Measurements from ENCODE around the gene TMEM150C.

Gene TMEM150C

GRCh38 chr4:82501154-82501442 is 60.7 kb downstream of the TMEM150C start:
- no peak overlapping the region for H3K4me3 ChIP-seq
- no peak for DNase-seq (ENCODE audit: low spot score)
- H3K27ac ChIP-seq, result no peak overlapping the region
- no peak for TF ChIP-seq CTCF (IDR thresholded peaks at IDR 0.05)

GRCh38 chr4:82500435-82501153 is 61.2 kb downstream of the TMEM150C start:
- Histone ChIP-seq H3K4me3 (no peak overlapping the region), H3K27ac (no peak overlapping the region)
- DNase-seq (ENCODE audit: low spot score), result no peak
- TF ChIP-seq CTCF (IDR thresholded peaks at IDR 0.05), result no peak

- no peak for DNase-seq (ENCODE audit: low spot score)
- Histone ChIP-seq H3K27ac (no peak overlapping the region), H3K4me3 (no peak overlapping the region)
- no peak for TF ChIP-seq CTCF (IDR thresholded peaks at IDR 0.05)
Measured at GRCh38 chr4:82499738-82500434, 61.9 kb downstream of the TMEM150C start.

- TF ChIP-seq CTCF (IDR thresholded peaks at IDR 0.05), result no peak
- no peak for DNase-seq (ENCODE audit: low spot score)
- H3K4me3 ChIP-seq, result no peak overlapping the region
- H3K27ac ChIP-seq, result no peak overlapping the region
Measured at GRCh38 chr4:82496349-82496748, 65.4 kb downstream of the TMEM150C start.

GRCh38 chr4:82495666-82496065 is 66.1 kb downstream of the TMEM150C start:
- no peak for DNase-seq (ENCODE audit: low spot score)
- Histone ChIP-seq H3K27ac (no peak overlapping the region), H3K4me3 (no peak overlapping the region)
- no peak for TF ChIP-seq CTCF (IDR thresholded peaks at IDR 0.05)

GRCh38 chr4:82493721-82494425 is 67.9 kb downstream of the TMEM150C start:
- TF ChIP-seq CTCF (IDR thresholded peaks at IDR 0.05), result no peak
- H3K4me3 ChIP-seq, result no peak overlapping the region

More at GRCh38 chr4:82493721-82494425, 67.9 kb downstream of the TMEM150C start:
- no peak for DNase-seq (ENCODE audit: low spot score)
- H3K27ac ChIP-seq, result no peak overlapping the region

All from coronary artery (tissue), 2 donors.